ENCODE measurements around the gene MFAP4.

MFAP4 gene

GRCh38 chr17:19409509-19409908 is 22.5 kb upstream of the MFAP4 start:
- no peak for DNase-seq

- no peak for DNase-seq
Observed at GRCh38 chr17:19409066-19409465, 22.1 kb upstream of the MFAP4 start.

- no peak for DNase-seq
Observed at GRCh38 chr17:19408346-19408710, 21.3 kb upstream of the MFAP4 start.

- DNase-seq, result no peak
Observed at GRCh38 chr17:19407601-19408345, 20.8 kb upstream of the MFAP4 start.

- no peak for DNase-seq
Observed at GRCh38 chr17:19405114-19405513, 18.1 kb upstream of the MFAP4 start.

- DNase-seq, result no peak
Observed at GRCh38 chr17:19404264-19404663, 17.3 kb upstream of the MFAP4 start.

GRCh38 chr17:19403021-19403420 is 16.0 kb upstream of the MFAP4 start:
- no peak for DNase-seq

GRCh38 chr17:19402171-19402570 is 15.2 kb upstream of the MFAP4 start:
- DNase-seq, result no peak

GRCh38 chr17:19401321-19402010 is 14.5 kb upstream of the MFAP4 start:
- no peak for DNase-seq

GRCh38 chr17:19399750-19400450 is 12.9 kb upstream of the MFAP4 start:
- no peak for DNase-seq

- no peak for DNase-seq
Observed at GRCh38 chr17:19398301-19399181, 11.6 kb upstream of the MFAP4 start.

GRCh38 chr17:19397556-19398041 is 10.6 kb upstream of the MFAP4 start:
- DNase-seq, result no peak

GRCh38 chr17:19392303-19392702 is 5.3 kb upstream of the MFAP4 start:
- DNase-seq, result no peak

- no peak for DNase-seq
Observed at GRCh38 chr17:19391432-19391831, 4.4 kb upstream of the MFAP4 start.

- no peak for DNase-seq
Observed at GRCh38 chr17:19390951-19391350, 4.0 kb upstream of the MFAP4 start.

GRCh38 chr17:19388791-19389785 is 2.1 kb upstream of the MFAP4 start:
- no peak for DNase-seq

GRCh38 chr17:19387921-19388521 is 1.0 kb upstream of the MFAP4 start:
- DNase-seq, result no peak

GRCh38 chr17:19386051-19386929 is 700 bp downstream of the MFAP4 start:
- peak; percentile 66 for DNase-seq

- DNase-seq, result no peak
Observed at GRCh38 chr17:19385521-19385983, 1.4 kb downstream of the MFAP4 start.

Data from left hindlimb (tissue), 1 donor.